ENCODE results near the gene GNMT.
"Not testable (repeated sequence)": the region's sequence is repeated elsewhere in the genome, so short reads cannot be mapped to it uniquely, and the experiment has no call there.

GNMT gene

DNA sequence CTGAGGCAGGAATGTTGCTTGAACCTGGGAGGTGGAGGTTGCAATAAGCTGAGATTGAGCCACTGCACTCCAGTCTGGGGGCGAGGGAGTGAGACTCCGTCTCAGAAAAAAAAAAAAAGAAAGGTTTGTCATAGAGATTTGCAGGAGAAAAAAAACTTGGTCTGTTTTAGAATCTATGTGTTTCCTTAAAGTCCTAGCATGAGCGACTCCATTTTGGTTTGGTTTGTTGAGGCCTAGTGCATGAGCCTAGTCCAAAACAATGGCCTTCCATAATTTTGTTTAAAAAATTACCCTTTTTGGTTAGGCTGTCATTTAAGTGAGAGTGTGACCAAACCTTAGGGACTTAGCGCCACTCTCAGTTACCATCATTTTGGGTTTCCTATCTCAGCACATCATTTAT, 8.2 kb upstream of the GNMT start:
- DNase-seq (ENCODE audit: insufficient read length) (no peak), FAIRE-seq (no peak)
- no peak for TF ChIP-seq POLR2AphosphoS5 (IDR thresholded peaks at IDR 0.05; ENCODE audit: low read depth, low read length)
- no peak for TF ChIP-seq POLR2A (IDR thresholded peaks at IDR 0.05; ENCODE audit: low read depth, low read length)
- no peak for TF ChIP-seq TAF1 (IDR thresholded peaks at IDR 0.05; ENCODE audit: borderline replicate concordance, low read depth, low read length)

DNA sequence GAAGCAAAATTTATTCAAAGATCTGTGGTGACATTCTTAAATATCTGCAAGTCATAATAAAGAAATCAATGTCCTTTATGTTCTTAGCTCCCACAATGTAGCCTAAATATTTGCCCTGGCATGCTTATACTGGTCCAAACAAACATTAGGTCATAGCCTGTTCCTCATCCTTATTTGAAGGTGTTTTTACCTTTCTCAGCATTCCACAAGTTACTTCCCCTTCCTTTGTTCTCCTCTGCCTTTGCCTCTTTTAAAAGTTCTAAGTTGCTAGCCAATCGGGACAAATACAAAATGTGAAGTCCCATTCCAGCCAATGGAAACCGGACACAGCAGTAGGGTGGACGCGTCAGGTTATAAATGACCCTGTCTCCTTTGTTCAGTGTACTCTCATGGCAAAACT, 6.1 kb upstream of the GNMT start:
- not testable (repeated sequence) for DNase-seq (ENCODE audit: insufficient read length); FAIRE-seq

DNA sequence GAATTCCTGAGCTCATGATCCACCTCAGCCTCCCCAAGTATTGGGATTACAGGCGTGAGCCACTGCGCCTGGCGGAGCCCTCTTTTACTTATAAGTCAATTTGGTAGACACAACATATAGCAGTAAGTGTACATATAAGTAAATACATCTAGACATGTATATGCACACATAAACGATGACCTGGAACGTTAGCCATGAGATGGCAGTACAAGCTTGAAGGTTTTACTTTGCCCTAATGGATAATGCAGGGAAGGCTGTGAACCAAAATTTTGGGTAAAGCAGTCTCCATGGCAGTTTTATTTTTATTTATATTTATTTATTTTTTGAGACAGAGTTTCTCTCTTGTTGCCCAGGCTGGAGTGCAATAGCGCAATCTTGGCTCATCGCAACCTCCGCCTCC, 2.4 kb upstream of the GNMT start:
- no peak for FAIRE-seq

DNA sequence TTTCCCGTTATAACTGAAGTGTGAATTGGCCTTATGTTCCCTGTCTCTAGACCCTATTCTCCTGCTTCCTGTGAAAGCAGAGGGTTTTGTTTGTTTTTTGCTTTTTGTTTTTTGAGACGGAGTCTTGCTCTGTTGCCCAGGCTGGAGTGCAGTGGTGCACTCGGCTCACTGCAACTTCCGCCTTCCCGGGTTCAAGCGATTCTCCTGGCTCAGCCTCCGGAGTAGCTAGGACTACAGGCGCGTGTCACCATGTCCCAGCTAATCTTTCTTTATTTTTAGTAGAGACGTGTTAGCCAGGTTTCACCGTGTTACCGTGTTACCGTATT, 674 bp upstream of the GNMT start:
- DNase-seq (ENCODE audit: insufficient read length) (no peak), FAIRE-seq (no peak)
- TF ChIP-seq POLR2A (IDR thresholded peaks at IDR 0.05; ENCODE audit: low read depth, low read length) = no peak
- no peak for TF ChIP-seq POLR2AphosphoS5 (IDR thresholded peaks at IDR 0.05; ENCODE audit: low read depth, low read length)
- no peak for TF ChIP-seq TAF1 (IDR thresholded peaks at IDR 0.05; ENCODE audit: borderline replicate concordance, low read depth, low read length)

More for the DNA sequence above, 2.4 kb upstream of the GNMT start:
- DNase-seq (ENCODE audit: insufficient read length) = no peak
- no peak for TF ChIP-seq POLR2AphosphoS5 (IDR thresholded peaks at IDR 0.05; ENCODE audit: low read depth, low read length)
- no peak for TF ChIP-seq TAF1 (IDR thresholded peaks at IDR 0.05; ENCODE audit: borderline replicate concordance, low read depth, low read length)
- TF ChIP-seq POLR2A (IDR thresholded peaks at IDR 0.05; ENCODE audit: low read depth, low read length) = no peak

DNA sequence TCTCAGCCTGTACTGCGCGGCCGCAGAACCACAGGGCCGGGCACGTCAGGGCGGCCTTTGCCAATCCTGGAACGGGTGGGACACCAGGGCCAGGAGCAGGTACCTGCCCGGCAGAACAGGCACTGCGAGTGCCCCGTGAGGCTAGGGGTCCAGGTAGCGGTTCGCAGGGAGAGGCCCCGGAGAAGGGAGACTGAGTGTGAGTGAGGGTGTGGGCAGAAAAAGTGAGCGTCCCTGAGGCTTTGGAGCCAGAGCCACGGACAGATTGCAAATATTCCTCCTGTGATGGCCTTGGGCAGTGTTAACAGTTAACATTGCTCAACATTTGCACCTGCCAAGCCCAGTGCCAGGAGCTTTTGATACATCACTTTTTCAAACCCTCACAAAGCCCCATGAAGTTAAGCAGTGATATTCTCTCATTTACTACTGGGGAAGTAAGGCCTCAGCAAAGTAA, 491 bp downstream of the GNMT start:
- TF ChIP-seq POLR2A (IDR thresholded peaks at IDR 0.05; ENCODE audit: low read depth, low read length) (no peak), POLR2AphosphoS5 (IDR thresholded peaks at IDR 0.05; ENCODE audit: low read depth, low read length) (no peak), TAF1 (IDR thresholded peaks at IDR 0.05; ENCODE audit: borderline replicate concordance, low read depth, low read length) (no peak)
- DNase-seq (ENCODE audit: insufficient read length) (no peak), FAIRE-seq (no peak)

DNA sequence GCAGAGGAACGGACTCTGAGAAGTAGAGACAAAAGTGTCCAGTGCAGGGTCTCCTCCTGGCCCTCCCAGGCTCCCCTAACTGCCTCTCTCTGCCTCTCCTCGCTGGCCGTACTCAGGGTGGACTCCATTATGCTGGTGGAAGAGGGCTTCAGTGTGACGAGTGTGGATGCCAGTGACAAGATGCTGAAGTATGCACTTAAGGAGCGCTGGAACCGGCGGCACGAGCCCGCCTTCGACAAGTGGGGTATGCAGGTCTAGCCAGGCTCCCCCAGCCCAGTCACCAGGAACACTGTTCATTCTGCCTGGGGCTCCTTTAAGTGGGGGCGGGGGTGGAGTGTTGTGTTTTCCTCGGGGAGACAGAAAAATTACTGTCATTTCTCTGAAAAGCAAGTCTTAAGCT, 1.5 kb downstream of the GNMT start:
- TF ChIP-seq POLR2AphosphoS5 (IDR thresholded peaks at IDR 0.05; ENCODE audit: low read depth, low read length) = no peak
- TF ChIP-seq TAF1 (IDR thresholded peaks at IDR 0.05; ENCODE audit: borderline replicate concordance, low read depth, low read length) = no peak
- TF ChIP-seq POLR2A (IDR thresholded peaks at IDR 0.05; ENCODE audit: low read depth, low read length) = no peak
- FAIRE-seq (no peak), DNase-seq (ENCODE audit: insufficient read length) (no peak)

DNA sequence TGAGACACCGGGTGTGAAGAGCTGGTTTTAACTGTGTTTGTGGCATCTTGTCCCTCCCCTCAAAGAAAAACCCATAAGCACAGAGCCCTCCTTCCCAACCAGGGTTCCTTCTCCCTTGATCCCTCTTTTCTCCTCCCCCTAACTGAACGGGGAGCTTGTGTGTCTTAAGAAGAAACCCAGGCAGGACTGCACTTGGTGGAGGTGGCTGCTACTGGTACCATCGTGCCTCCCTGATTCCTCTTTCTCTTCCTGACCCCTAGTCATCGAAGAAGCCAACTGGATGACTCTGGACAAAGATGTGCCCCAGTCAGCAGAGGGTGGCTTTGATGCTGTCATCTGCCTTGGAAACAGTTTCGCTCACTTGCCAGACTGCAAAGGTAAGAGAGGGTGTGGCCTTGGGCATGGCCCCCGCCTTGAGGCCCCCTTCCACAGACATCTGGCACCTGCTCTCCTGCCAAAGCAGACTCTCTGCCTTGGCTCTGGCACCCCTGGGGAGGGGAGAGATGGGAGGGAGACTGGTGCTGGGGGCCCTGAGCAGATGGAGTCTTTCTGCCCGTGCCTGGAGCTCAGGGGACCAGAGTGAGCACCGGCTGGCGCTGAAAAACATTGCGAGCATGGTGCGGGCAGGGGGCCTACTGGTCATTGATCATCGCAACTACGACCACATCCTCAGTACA, 2.1 kb downstream of the GNMT start:
- TF ChIP-seq POLR2AphosphoS5 (IDR thresholded peaks at IDR 0.05; ENCODE audit: low read depth, low read length) (no peak), TAF1 (IDR thresholded peaks at IDR 0.05; ENCODE audit: borderline replicate concordance, low read depth, low read length) (no peak), POLR2A (IDR thresholded peaks at IDR 0.05; ENCODE audit: low read depth, low read length) (no peak)
- FAIRE-seq (no peak), DNase-seq (ENCODE audit: insufficient read length) (no peak)

DNA sequence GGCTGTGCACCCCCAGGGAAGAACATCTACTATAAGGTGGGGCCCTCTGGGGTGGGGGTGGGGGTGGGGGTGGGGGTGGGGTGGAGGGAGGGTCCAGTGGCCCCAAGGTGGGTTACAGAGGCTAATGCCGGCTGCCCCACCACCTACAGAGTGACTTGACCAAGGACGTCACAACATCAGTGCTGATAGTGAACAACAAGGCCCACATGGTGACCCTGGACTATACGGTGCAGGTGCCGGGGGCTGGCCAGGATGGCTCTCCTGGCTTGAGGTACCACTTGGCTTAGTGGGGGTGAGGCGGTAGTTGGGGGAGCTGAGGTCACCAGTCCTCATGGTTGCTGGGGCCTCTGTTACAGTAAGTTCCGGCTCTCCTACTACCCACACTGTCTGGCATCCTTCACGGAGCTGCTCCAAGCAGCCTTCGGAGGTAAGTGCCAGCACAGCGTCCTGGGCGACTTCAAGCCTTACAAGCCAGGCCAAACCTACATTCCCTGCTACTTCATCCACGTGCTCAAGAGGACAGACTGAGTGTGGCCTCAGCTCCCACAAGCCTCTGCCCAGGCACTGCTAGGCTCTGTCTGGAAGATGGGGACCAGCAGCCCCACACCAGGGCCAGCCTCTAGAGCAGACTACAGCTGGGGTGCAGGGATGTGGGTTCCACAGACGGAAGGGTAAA, 2.8 kb downstream of the GNMT start:
- no peak for FAIRE-seq
- no peak for DNase-seq (ENCODE audit: insufficient read length)
- no peak for TF ChIP-seq POLR2A (IDR thresholded peaks at IDR 0.05; ENCODE audit: low read depth, low read length)
- TF ChIP-seq POLR2AphosphoS5 (IDR thresholded peaks at IDR 0.05; ENCODE audit: low read depth, low read length) = no peak
- no peak for TF ChIP-seq TAF1 (IDR thresholded peaks at IDR 0.05; ENCODE audit: borderline replicate concordance, low read depth, low read length)

DNA sequence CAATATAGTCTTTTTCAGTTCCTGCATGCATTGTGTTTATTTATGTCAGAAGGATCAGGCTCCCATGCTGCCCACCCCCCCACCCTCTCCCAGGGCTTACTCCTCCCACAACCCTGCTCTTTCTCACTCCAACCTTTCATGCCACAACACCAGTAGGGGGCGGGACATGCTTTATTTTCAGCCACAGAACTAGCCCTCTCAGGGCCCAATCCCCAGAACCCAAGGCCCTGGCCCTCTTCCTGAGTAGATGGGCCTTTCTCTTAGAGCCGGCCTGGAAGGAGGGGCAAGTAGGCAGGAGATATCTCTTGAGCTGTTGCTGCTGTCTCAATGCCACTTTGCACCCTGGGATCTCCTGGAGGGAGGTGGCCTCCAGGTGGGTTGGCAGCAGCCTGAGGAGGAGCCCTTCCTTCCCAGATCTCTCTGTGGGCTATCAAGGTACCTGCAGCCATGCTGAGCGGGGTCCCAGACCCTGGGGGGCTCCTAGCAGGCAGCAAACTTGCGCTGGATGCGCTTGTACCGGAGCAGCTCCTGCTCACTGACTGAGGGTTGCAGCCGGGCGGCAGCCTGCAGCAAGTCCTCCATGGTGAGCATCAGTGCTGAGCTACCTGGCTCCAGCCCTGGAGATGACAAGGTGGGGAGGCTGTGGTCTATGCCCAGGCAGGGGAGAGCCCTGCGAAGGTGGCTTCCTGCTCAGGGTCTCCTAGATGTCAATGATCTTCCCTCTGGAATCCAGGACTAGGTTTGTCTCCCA, 3.5 kb downstream of the GNMT start:
- no peak for FAIRE-seq
- DNase-seq (ENCODE audit: insufficient read length) = no peak
- no peak for TF ChIP-seq POLR2AphosphoS5 (IDR thresholded peaks at IDR 0.05; ENCODE audit: low read depth, low read length)
- no peak for TF ChIP-seq TAF1 (IDR thresholded peaks at IDR 0.05; ENCODE audit: borderline replicate concordance, low read depth, low read length)
- no peak for TF ChIP-seq POLR2A (IDR thresholded peaks at IDR 0.05; ENCODE audit: low read depth, low read length)

DNA sequence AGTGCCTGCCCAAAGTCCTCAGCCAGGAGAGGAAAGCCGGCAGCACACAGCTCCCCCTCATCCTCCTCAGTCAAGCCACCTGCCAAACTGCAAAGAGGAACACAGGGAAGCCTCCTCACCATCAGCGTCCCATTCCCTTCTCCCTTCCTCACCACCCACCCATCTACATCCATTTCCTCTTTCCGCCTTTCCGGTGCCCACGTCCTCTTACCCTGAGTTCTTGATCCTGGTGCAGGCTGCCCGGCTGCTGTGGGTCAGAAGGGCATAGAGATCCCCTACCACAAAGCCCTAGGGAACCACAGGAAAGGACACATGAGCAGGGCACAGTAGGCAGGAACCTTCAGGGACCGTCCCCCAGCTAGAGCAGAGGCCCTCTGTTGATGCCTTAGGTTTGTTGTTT, 6.0 kb downstream of the GNMT start:
- TF ChIP-seq POLR2A (IDR thresholded peaks at IDR 0.05; ENCODE audit: low read depth, low read length) = no peak
- TF ChIP-seq TAF1 (IDR thresholded peaks at IDR 0.05; ENCODE audit: borderline replicate concordance, low read depth, low read length) = no peak
- TF ChIP-seq POLR2AphosphoS5 (IDR thresholded peaks at IDR 0.05; ENCODE audit: low read depth, low read length) = no peak
- no peak for DNase-seq (ENCODE audit: insufficient read length)
- FAIRE-seq = no peak

DNA sequence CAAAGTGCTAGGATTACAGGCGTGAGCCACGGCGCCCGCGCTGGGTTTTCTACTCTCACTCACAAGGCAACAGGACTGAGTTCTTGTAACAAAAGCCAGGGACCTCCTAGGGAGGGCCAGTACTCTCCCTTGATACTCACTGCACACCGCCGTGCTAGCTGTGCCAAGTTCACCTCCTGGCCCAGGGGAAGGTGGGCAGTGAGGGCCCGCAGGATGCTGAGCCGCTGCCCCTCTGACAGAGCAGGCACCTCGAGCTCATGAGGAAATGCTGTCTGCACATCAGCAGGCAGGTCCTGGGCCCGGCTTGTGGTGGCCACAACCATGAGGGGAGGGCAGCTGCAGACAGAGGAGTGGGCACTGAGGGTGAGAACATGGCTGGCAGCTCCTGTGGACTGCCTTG, 6.7 kb downstream of the GNMT start:
- DNase-seq (ENCODE audit: insufficient read length) (no peak), FAIRE-seq (no peak)
- TF ChIP-seq POLR2AphosphoS5 (IDR thresholded peaks at IDR 0.05; ENCODE audit: low read depth, low read length) = no peak
- TF ChIP-seq POLR2A (IDR thresholded peaks at IDR 0.05; ENCODE audit: low read depth, low read length) = no peak
- TF ChIP-seq TAF1 (IDR thresholded peaks at IDR 0.05; ENCODE audit: borderline replicate concordance, low read depth, low read length) = no peak

Measured in GM12892 (cell line).